ENCODE results near the gene FADS6.

- no peak for TF ChIP-seq CTCF (IDR thresholded peaks at IDR 0.05; ENCODE audit: low read depth, low read length)
- TF ChIP-seq MAX (IDR thresholded peaks at IDR 0.05; ENCODE audit: low read depth, low read length), result no peak
- no peak for TF ChIP-seq POLR2A (IDR thresholded peaks at IDR 0.05; ENCODE audit: extremely low read depth, insufficient read length)
- no peak for TF ChIP-seq MYC (IDR thresholded peaks at IDR 0.05; ENCODE audit: low read depth, low read length)
Observed at GRCh38 chr17:74852237-74853047, 41.0 kb downstream of the FADS6 start.

Measured in NB4 (cell line).